H1 (cell line): ENCODE measurements around the gene CHD9. TPM values are rescaled to one million over a fixed set of nuclear protein-coding genes. Genes with fewer than 3 reads are reported as not detected.

Source experiments
- CTCF ChIA-PET: fragments of 300-600 bp; sonication (Branson Sonifier 250); formaldehyde crosslinking; loops from one replicate; lab custom pipeline; 2021; ENCODE audit not compliant: partially characterized antibody; lab: Charles Lee
- POLR2A ChIA-PET: fragments of 300-600 bp; sonication (Branson Sonifier 250); formaldehyde crosslinking; loops from one replicate; lab custom pipeline; 2021; ENCODE audit warnings: inconsistent platforms; ENCODE audit not compliant: partially characterized antibody; lab: Charles Lee
- DNase-seq, 2 experiments: peaks; one replicate each; pipeline versions ENCODE4 v3.0.0 to v3.0.0-alpha.2; 2010 to 2022; ENCODE audit warnings: low spot score in 2 of 2, low read depth in 1 of 2, mixed read lengths in 1 of 2
- FAIRE-seq: peaks from 2 replicates; lab custom pipeline; 2011; peaks lifted over from hg19 to GRCh38; lab: Jason Lieb, UNC
- H2AFZ ChIP-seq: 2 replicates; pipeline ENCODE4 v1.8.1; 2012; ENCODE audit warnings: low read length, inconsistent platforms
- H2AK5ac ChIP-seq: 2 replicates; pipeline ENCODE4 v1.6.1; 2013; ENCODE audit warnings: low read depth, low read length
- H2BK120ac ChIP-seq: replicated peaks from 2 replicates; pipeline ENCODE3; 2013; ENCODE audit warnings: low read depth, low read length, inconsistent platforms
- H2BK12ac ChIP-seq: 2 replicates; pipeline ENCODE4 v1.6.1; 2013; ENCODE audit warnings: low read depth, low read length
- H2BK15ac ChIP-seq: 2 replicates; pipeline ENCODE4 v1.6.1; 2013; ENCODE audit warnings: low read length
- H2BK20ac ChIP-seq: 2 replicates; pipeline ENCODE4 v1.6.1; 2013; ENCODE audit warnings: low read length
- H2BK5ac ChIP-seq: 2 replicates; pipeline ENCODE4 v1.6.1; 2013; ENCODE audit warnings: low read depth, low read length
- H3K14ac ChIP-seq: 2 replicates; pipeline ENCODE4 v1.6.1; 2013; ENCODE audit warnings: inconsistent platforms; ENCODE audit not compliant: insufficient read length
- H3K18ac ChIP-seq: 2 replicates; pipeline ENCODE4 v1.6.1; 2013; ENCODE audit warnings: low read length; ENCODE audit errors: extremely low read depth
- H3K23ac ChIP-seq: 2 replicates; pipeline ENCODE4 v1.6.1; 2013; ENCODE audit warnings: inconsistent platforms; ENCODE audit not compliant: insufficient read length
- H3K23me2 ChIP-seq: 2 replicates; pipeline ENCODE4 v1.6.1; 2013; ENCODE audit warnings: low read depth, low read length
- H3K27ac ChIP-seq: 2 replicates; pipeline ENCODE4 v1.6.1; 2011; ENCODE audit warnings: low read depth, low read length, inconsistent platforms
- H3K27me3 ChIP-seq, 4 experiments: replicated peaks in 1 of 4; 1 replicate in 1 of 4; 2 replicates in 3 of 4; pipeline versions ENCODE4 v1.6.1 to v1.8.1; 2011 to 2013; ENCODE audit warnings: low read length in 3 of 4, mild to moderate bottlenecking in 3 of 4, inconsistent platforms in 2 of 4, mixed read lengths in 2 of 4, moderate library complexity in 1 of 4; ENCODE audit not compliant: control insufficient read depth in 3 of 4, insufficient read depth in 3 of 4; ENCODE audit errors: extremely low read depth in 1 of 4
- H3K36me3 ChIP-seq, 4 experiments: 2 replicates each; pipeline versions ENCODE4 v1.6.1 to v1.8.1; 2011 to 2013; ENCODE audit warnings: mild to moderate bottlenecking in 4 of 4, low read length in 3 of 4, moderate library complexity in 2 of 4, control low read depth in 1 of 4, inconsistent platforms in 1 of 4; ENCODE audit not compliant: insufficient read depth in 4 of 4, control insufficient read depth in 2 of 4
- H3K4ac ChIP-seq: replicated peaks from 2 replicates; pipeline ENCODE3; 2013; ENCODE audit warnings: low read length, low read depth, mixed read lengths, inconsistent platforms; ENCODE audit not compliant: insufficient read length
- H3K4me1 ChIP-seq, 4 experiments: replicated peaks in 1 of 4; 1 replicate in 1 of 4; 2 replicates in 3 of 4; pipeline versions ENCODE4 v1.6.1 to v1.8.1; 2011 to 2013; ENCODE audit warnings: low read length in 3 of 4, inconsistent platforms in 2 of 4, mixed read lengths in 1 of 4; ENCODE audit not compliant: insufficient read depth in 4 of 4, control insufficient read depth in 3 of 4
- H3K4me2 ChIP-seq, 2 experiments: 2 replicates each; pipeline versions ENCODE4 v1.6.1 to v1.8.1; 2011 to 2013; ENCODE audit warnings: low read depth in 2 of 2, low read length in 2 of 2, control low read depth in 1 of 2, inconsistent platforms in 1 of 2, mild to moderate bottlenecking in 1 of 2; ENCODE audit not compliant: insufficient read depth in 1 of 2
- H3K4me3 ChIP-seq, 4 experiments: fragments of 200-600, 300-600 bp in 1 of 4; sonication (generic), shearing (Covaris generic), sonication (Bioruptor Twin) in 1 of 4; 2 replicates each; pipeline versions ENCODE4 v1.5.1 to v1.8.1; 2011 to 2016; ENCODE audit warnings: low read length in 4 of 4, low read depth in 3 of 4, control low read depth in 2 of 4, inconsistent platforms in 2 of 4, mild to moderate bottlenecking in 2 of 4, mixed read lengths in 1 of 4, moderate library complexity in 1 of 4; ENCODE audit not compliant: insufficient read depth in 2 of 4; ENCODE audit errors: extremely low read depth in 1 of 4
- H3K56ac ChIP-seq: replicated peaks from 2 replicates; pipeline ENCODE3; 2013; ENCODE audit warnings: low read depth, mild to moderate bottlenecking, mixed read lengths, low read length, inconsistent platforms; ENCODE audit not compliant: insufficient read length
- H3K79me1 ChIP-seq: 2 replicates; pipeline ENCODE4 v1.6.1; 2013; ENCODE audit warnings: low read depth, low read length, control low read depth
- H3K79me2 ChIP-seq, 2 experiments: 2 replicates each; pipeline versions ENCODE4 v1.6.1 to v1.8.1; 2012 to 2013; ENCODE audit warnings: low read length in 2 of 2, mild to moderate bottlenecking in 2 of 2, inconsistent platforms in 1 of 2; ENCODE audit not compliant: insufficient read depth in 2 of 2, control insufficient read depth in 1 of 2
- H3K9ac ChIP-seq, 4 experiments: replicated peaks in 1 of 4; 1 replicate in 1 of 4; 2 replicates in 3 of 4; pipeline versions ENCODE4 v1.6.1 to v1.8.1; 2011 to 2013; ENCODE audit warnings: low read depth in 3 of 4, low read length in 3 of 4, control low read depth in 2 of 4, mild to moderate bottlenecking in 2 of 4, moderate library complexity in 2 of 4, inconsistent platforms in 1 of 4; ENCODE audit errors: extremely low read depth in 1 of 4
- H3K9me3 ChIP-seq, 2 experiments: 2 replicates each; pipeline versions ENCODE4 v1.6.1 to v1.8.1; 2012 to 2013; ENCODE audit warnings: mild to moderate bottlenecking in 2 of 2, moderate library complexity in 2 of 2, control low read depth in 1 of 2, inconsistent platforms in 1 of 2, low read depth in 1 of 2, low read length in 1 of 2, mixed read lengths in 1 of 2; ENCODE audit not compliant: insufficient read depth in 2 of 2
- H4K20me1 ChIP-seq, 2 experiments: replicated peaks in 1 of 2; 2 replicates each; pipeline versions ENCODE3 to v1.8.1; 2011 to 2013; ENCODE audit warnings: inconsistent platforms in 2 of 2, low read length in 2 of 2, mild to moderate bottlenecking in 1 of 2; ENCODE audit not compliant: insufficient read depth in 2 of 2, control insufficient read depth in 1 of 2
- H4K5ac ChIP-seq: 2 replicates; pipeline ENCODE4 v1.6.1; 2013; ENCODE audit warnings: low read length, low read depth, mixed read lengths, inconsistent platforms; ENCODE audit not compliant: insufficient read length
- H4K8ac ChIP-seq: 2 replicates; pipeline ENCODE4 v1.8.0; 2013; ENCODE audit warnings: mild to moderate bottlenecking, moderate library complexity, low read length, inconsistent platforms; ENCODE audit not compliant: insufficient read depth; ENCODE audit errors: extremely low read depth
- H4K91ac ChIP-seq: replicated peaks from 2 replicates; pipeline ENCODE3; 2013; ENCODE audit warnings: low read length, mixed read lengths, inconsistent platforms; ENCODE audit not compliant: insufficient read length
- BCL11A ChIP-seq, 2 experiments: IDR thresholded peaks; one replicate each; pipeline ENCODE4 v1.6.1; 2011; ENCODE audit warnings: low read depth in 2 of 2, low read length in 2 of 2, mild to moderate bottlenecking in 2 of 2
- CBX8 ChIP-seq: fragments of 300-800, 300-1000 bp; sonication (generic); IDR thresholded peaks from 2 replicates; pipeline ENCODE4 v1.7.1; 2016; ENCODE audit warnings: low read depth, low read length, borderline replicate concordance
- JUND ChIP-seq: IDR thresholded peaks from 2 replicates; pipeline ENCODE4 v1.6.1; 2011; ENCODE audit warnings: mild to moderate bottlenecking, improper control_type of control experiment, low read length
- POLR2A ChIP-seq, 2 experiments: IDR thresholded peaks; 1 replicate in 1 of 2; 2 replicates in 1 of 2; pipeline ENCODE4 v1.6.1; 2011; ENCODE audit warnings: low read depth in 2 of 2, low read length in 2 of 2, mild to moderate bottlenecking in 2 of 2; ENCODE audit errors: control extremely low read depth in 1 of 2
- RFX5 ChIP-seq: IDR thresholded peaks from 2 replicates; pipeline ENCODE4 v1.6.1; 2011; ENCODE audit warnings: low read depth, low read length, improper control_type of control experiment, borderline replicate concordance
- RNF2 ChIP-seq: fragments of 200-900, 300-1000 bp; sonication (generic); IDR thresholded peaks from 2 replicates; pipeline ENCODE4 v1.7.1; 2016; ENCODE audit warnings: borderline replicate concordance, low read depth, mild to moderate bottlenecking, antibody characterized with exemption, low read length; ENCODE audit not compliant: poor library complexity, severe bottlenecking; ENCODE audit errors: missing control alignments
- SIN3A ChIP-seq, 2 experiments: IDR thresholded peaks in 1 of 2; conservative IDR thresholded peaks in 1 of 2; 2 replicates each; pipeline ENCODE4 v1.6.1; 2011 to 2012; ENCODE audit warnings: low read length in 2 of 2, improper control_type of control experiment in 1 of 2, low read depth in 1 of 2, mild to moderate bottlenecking in 1 of 2
- SIRT6 ChIP-seq: IDR thresholded peaks from one replicate; pipeline ENCODE4 v1.7.1; 2012; ENCODE audit warnings: low read length, inconsistent platforms
- SP1 ChIP-seq: IDR thresholded peaks from 2 replicates; pipeline ENCODE4 v1.6.1; 2011; ENCODE audit warnings: low read depth, low read length
- TAF1 ChIP-seq: IDR thresholded peaks from 2 replicates; pipeline ENCODE4 v1.6.1; 2011; ENCODE audit warnings: mild to moderate bottlenecking, low read depth, low read length
- TBP ChIP-seq: IDR thresholded peaks from 2 replicates; pipeline ENCODE4 v1.6.1; 2011; ENCODE audit warnings: low read depth, low read length, improper control_type of control experiment
- WGBS, 2 experiments: shearing (Covaris generic) in 1 of 2; methylation state at CpG; one replicate each; pipeline versions ENCODE4 v1.1.6 to v1.1.7; 2013 to 2015; ENCODE audit warnings: low lambda C conversion rate in 2 of 2, mixed read lengths in 2 of 2, inconsistent platforms in 1 of 2, low coverage in 1 of 2, missing lambda C conversion rate in 1 of 2; ENCODE audit not compliant: insufficient replicate concordance in 2 of 2, insufficient coverage in 1 of 2, insufficient read length in 1 of 2; ENCODE audit errors: extremely low coverage in 1 of 2, missing lambda C conversion rate in 1 of 2; 5-methylcytosine and 5-hydroxymethylcytosine counted together
- polyA plus RNA-seq, 7 experiments: library from polyadenylated mRNA; depleted of rRNA in 3 of 7; stranded (reverse) in 5 of 7; unstranded in 2 of 7; fragments of >200 nt in 5 of 7; fragments of 200-250 nt in 2 of 7; gene quantifications; 1 replicate in 5 of 7; 2 replicates in 1 of 7; 4 replicates in 1 of 7; pipeline versions ENCODE4 v1.2.1 to v1.2.3, GENCODE V29; 2011 to 2013; ENCODE audit warnings: missing spikeins in 2 of 7, mixed read lengths in 2 of 7
- total RNA-seq: library from RNA; stranded (reverse); fragmentation: NEBNext Ultra II Directional; extraction: Animal tissue kit (Norgen Biotek cat#: 25700); gene quantifications from 2 replicates; pipeline ENCODE4 v1.2.1, GENCODE V29; 2021

CHD9 gene
- total and polyA plus RNA-seq, 2 of the 8 experiments (the other 6 are each of a cell fraction or from before 2014, with no cell fraction given) = 9.9 to 32.4 TPM

DNA sequence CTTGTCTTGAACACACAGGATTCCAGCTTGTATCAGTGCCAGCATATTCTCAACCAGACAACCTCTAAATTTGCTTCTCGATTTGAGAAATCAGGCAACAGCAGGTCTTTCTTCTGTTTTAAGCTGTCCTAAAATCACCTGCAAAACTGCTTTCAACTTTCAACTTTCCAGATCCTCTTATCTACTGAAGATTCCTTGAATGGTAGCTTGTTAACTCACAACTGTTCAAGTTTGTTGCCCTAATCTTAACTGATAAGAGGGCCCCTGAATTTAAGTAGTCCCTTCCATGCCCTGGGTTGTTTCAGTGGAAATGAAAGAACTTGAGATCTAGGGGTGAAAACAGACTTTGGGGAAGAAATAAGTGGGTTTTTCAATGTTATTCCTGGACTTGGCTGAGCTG, 57.2 kb downstream of the CHD9 start:
- Histone ChIP-seq H3K4me1 (peaks cover 0 to 2% (median 0%) of the 10 kb centered on the region in 4 experiments; a peak in 1 of 7 replicates), H2AFZ (no peak overlapping the region), H3K14ac (no peak overlapping the region), H3K4ac (no peak overlapping the region), H4K91ac (no peak overlapping the region), H4K8ac (no peak overlapping the region), H3K79me1 (no peaks in the 10 kb centered on the region), H3K9ac (no peak overlapping the region), H3K23ac (no peak overlapping the region), H3K27ac (no peak overlapping the region), H3K18ac (no peak overlapping the region), H2BK20ac (no peak overlapping the region), H3K9me3 (no peaks in the 10 kb centered on the region), H3K4me3 (no peak overlapping the region), H4K20me1 (no peaks in the 10 kb centered on the region), H4K5ac (no peak overlapping the region), H2BK5ac (no peak overlapping the region), H3K27me3 (no peaks in the 10 kb centered on the region), H2BK15ac (no peak overlapping the region), H3K56ac (no peak overlapping the region), H3K23me2 (no peaks in the 10 kb centered on the region), H3K4me2 (no peak overlapping the region), H3K79me2 (no peaks in the 10 kb centered on the region), H2BK12ac (no peak overlapping the region), H2AK5ac (no peak overlapping the region), H3K36me3 (no peaks in the 10 kb centered on the region), H2BK120ac (no peak overlapping the region)
- ChIA-PET CTCF (interaction anchor here (0.8 to 2.1 kb wide), 6 partner anchors 9 to 33 kb away, joined by 3 to 5 read pairs (median 4); no protein-coding TSS in a partner anchor), POLR2A (interaction anchor here (1.2 to 1.3 kb wide), 2 partner anchors 9 to 12 kb away, joined by 3 to 7 read pairs; no protein-coding TSS in a partner anchor)
- no peak for DNase-seq
- FAIRE-seq = no peak
- WGBS, 2 experiments = 92% methylated on average over 1 of the region's 1 CpG; no CpG with 5 or more reads in 1 of the 2 experiments
- TF ChIP-seq CBX8 (no peak), TBP (no peak), JUND (no peak), SP1 (no peak), RNF2 (no peak), SIRT6 (no peak), POLR2A (IDR thresholded peaks at IDR 0.05; ENCODE audit: control extremely low read depth in 1 of 2, low read depth in 2 of 2, low read length in 2 of 2) (no peak), TAF1 (no peak), SIN3A (conservative IDR thresholded peaks at IDR 0.05 in 1 of 2, IDR thresholded peaks at IDR 0.05 in 1 of 2; ENCODE audit: low read depth in 1 of 2, low read length in 2 of 2) (no peak), BCL11A (IDR thresholded peaks at IDR 0.05; ENCODE audit: low read depth in 2 of 2, low read length in 2 of 2) (no peak), RFX5 (no peak)
